ENCODE results near the gene HAUS2. TPM values are rescaled to one million over a fixed set of nuclear protein-coding genes. Genes with fewer than 3 reads are reported as not detected.

Gene HAUS2
- total and polyA plus RNA-seq, 2 donors (not counting 3 experiments of a cell fraction or from before 2014, with no cell fraction given): 12.6 to 33.5 TPM

DNA sequence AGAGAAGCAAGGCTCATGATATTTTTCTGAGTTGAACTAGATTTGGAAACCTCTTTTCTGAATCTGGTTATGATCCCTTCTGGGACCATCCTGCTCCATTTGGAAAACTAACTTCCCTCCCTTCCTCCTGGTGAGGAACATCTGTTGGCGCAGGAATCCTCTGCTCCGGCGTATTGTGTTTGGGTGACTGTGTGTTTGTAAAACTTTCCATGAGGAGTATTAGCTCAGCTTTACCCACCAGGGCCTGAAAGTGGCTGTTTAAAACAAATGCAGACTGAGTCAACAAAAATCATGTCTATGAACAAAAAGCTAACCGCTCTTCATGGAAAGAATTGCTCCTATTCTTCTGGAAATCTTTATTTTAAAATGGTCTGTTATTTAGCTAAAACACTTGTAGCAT lies 44.5 kb downstream of the HAUS2 start:
- Histone ChIP-seq H4K20me1 (replicated peaks; ENCODE audit: control insufficient read depth, extremely low read depth, insufficient read depth, low read length) (no peaks in the 10 kb centered on the region), H3K9me3 (replicated peaks; ENCODE audit: control insufficient read depth, insufficient read depth, low read length) (no peaks in the 10 kb centered on the region), H3K79me2 (ENCODE audit: control insufficient read depth, insufficient read depth, low read length) (no peaks in the 10 kb centered on the region), H3K27me3 (ENCODE audit: control insufficient read depth in 2 of 2, insufficient read depth in 2 of 2, low read length in 2 of 2) (no peaks in the 10 kb centered on the region), H3K4me1 (ENCODE audit: control insufficient read depth, extremely low read depth, insufficient read depth, low read length) (peaks cover 2% of the 10 kb centered on the region), H3K9ac (replicated peaks; ENCODE audit: extremely low read depth, insufficient read depth, low read length) (no peak overlapping the region), H3K27ac (ENCODE audit: insufficient read depth, low read depth, low read length) (no peak overlapping the region), H3K9me1 (replicated peaks; ENCODE audit: control insufficient read depth, extremely low read depth, insufficient read depth, low read length) (no peaks in the 10 kb centered on the region), H3K4me3 (replicated peaks in 1 of 3; ENCODE audit: insufficient read depth in 1 of 3, low read depth in 1 of 3, low read length in 3 of 3) (no peak overlapping the region), H2AFZ (ENCODE audit: low read depth, low read length) (no peak overlapping the region), H3K36me3 (ENCODE audit: control insufficient read depth in 2 of 2, extremely low read depth in 1 of 2, insufficient read depth in 2 of 2, low read length in 2 of 2) (no peaks in the 10 kb centered on the region), H3K4me2 (ENCODE audit: insufficient read depth, low read length) (no peak overlapping the region)
- TF ChIP-seq POLR2A (IDR thresholded peaks at IDR 0.05; ENCODE audit: low read depth, low read length) (no peak), GATA2 (IDR thresholded peaks at IDR 0.05; ENCODE audit: insufficient read depth, insufficient read length, low read depth, low read length) (no peak), CTCF (IDR thresholded peaks at IDR 0.05; ENCODE audit: extremely low read depth in 1 of 2, insufficient read depth in 1 of 2, low read depth in 1 of 2, low read length in 2 of 2) (no peak), EZH2 (IDR thresholded peaks at IDR 0.05; ENCODE audit: borderline replicate concordance, low read depth, low read length, severe bottlenecking) (no peak), JUN (IDR thresholded peaks at IDR 0.05; ENCODE audit: borderline replicate concordance, insufficient read depth, insufficient read length, low read depth) (no peak), POLR2AphosphoS5 (IDR thresholded peaks at IDR 0.05; ENCODE audit: insufficient read depth, low read depth, low read length) (no peak), MYC (IDR thresholded peaks at IDR 0.05; ENCODE audit: low read depth, low read length) (no peak), MAX (IDR thresholded peaks at IDR 0.05; ENCODE audit: insufficient read depth, insufficient read length) (no peak), FOS (IDR thresholded peaks at IDR 0.05; ENCODE audit: borderline replicate concordance, insufficient read depth, low read length) (no peak)
- DNase-seq (ENCODE audit: low read depth, low spot score) (no peak), FAIRE-seq (no peak)
- ChIA-PET POLR2A (no interaction called here), CTCF (interaction anchor here (0.9 to 2.2 kb wide), 3 partner anchors 9 to 59 kb away, joined by 3 to 10 read pairs (median 6); no protein-coding TSS in a partner anchor)
- BruUV-seq (replicated peaks): no TSS peak
- dilution Hi-C loops (cut with MboI; ENCODE audit: extremely low pct_ligation_motif_present, low sequenced_read_pairs): no loop called here
- intact Hi-C loops (cut with micrococcal nuclease): no loop called here

All from endothelial cell of umbilical vein (primary cell).